NB4 (cell line): ENCODE data around the gene APCDD1.

ENCODE experiments used
- CTCF ChIP-seq: IDR thresholded peaks from one replicate; pipeline ENCODE4 v1.5.1; 2012; ENCODE audit warnings: low read depth, low read length
- MYC ChIP-seq: IDR thresholded peaks from 2 replicates; pipeline ENCODE4 v1.6.1; 2011; ENCODE audit warnings: low read depth, low read length
- POLR2A ChIP-seq: IDR thresholded peaks from 2 replicates; pipeline ENCODE4 v1.6.1; 2011; ENCODE audit warnings: mild to moderate bottlenecking; ENCODE audit not compliant: insufficient read length; ENCODE audit errors: extremely low read depth

GRCh38 chr18:10442551-10442971 lies 11.9 kb upstream of the APCDD1 start:
- no peak for TF ChIP-seq POLR2A
- TF ChIP-seq CTCF = no peak
- no peak for TF ChIP-seq MYC
